Stomach smooth muscle (tissue), 2 donors: Measurements from ENCODE around the gene MEGF6.

Experiments used
- H3K27ac ChIP-seq: one replicate; pipeline ENCODE4 v1.7.0; 2013; ENCODE audit warnings: mild to moderate bottlenecking, low read length, inconsistent platforms
- H3K27me3 ChIP-seq, 2 donors: one replicate each; pipeline ENCODE4 v1.7.0; 2013; ENCODE audit warnings: low read length in 2 of 2; ENCODE audit not compliant: insufficient read depth in 2 of 2, control insufficient read depth in 1 of 2
- H3K36me3 ChIP-seq, 2 donors: one replicate each; pipeline ENCODE4 v1.7.0; 2013; ENCODE audit warnings: low read length in 2 of 2; ENCODE audit not compliant: control insufficient read depth in 2 of 2, insufficient read depth in 2 of 2
- H3K4me1 ChIP-seq: one replicate; pipeline ENCODE4 v1.7.0; 2013; ENCODE audit warnings: low read length; ENCODE audit not compliant: control insufficient read depth, insufficient read depth
- H3K4me3 ChIP-seq, 2 donors: one replicate each; pipeline ENCODE4 v1.7.0; 2013; ENCODE audit warnings: low read length in 2 of 2
- H3K9ac ChIP-seq, 2 donors: one replicate each; pipeline ENCODE4 v1.7.0; 2013; ENCODE audit warnings: low read length in 2 of 2, mild to moderate bottlenecking in 1 of 2
- H3K9me3 ChIP-seq, 2 donors: one replicate each; pipeline ENCODE4 v1.7.0; 2013; ENCODE audit warnings: low read length in 2 of 2; ENCODE audit not compliant: control insufficient read depth in 2 of 2
- donor health status: healthy.
- donor health status: Pancreatic carcinoma.

The MEGF6 gene

DNA sequence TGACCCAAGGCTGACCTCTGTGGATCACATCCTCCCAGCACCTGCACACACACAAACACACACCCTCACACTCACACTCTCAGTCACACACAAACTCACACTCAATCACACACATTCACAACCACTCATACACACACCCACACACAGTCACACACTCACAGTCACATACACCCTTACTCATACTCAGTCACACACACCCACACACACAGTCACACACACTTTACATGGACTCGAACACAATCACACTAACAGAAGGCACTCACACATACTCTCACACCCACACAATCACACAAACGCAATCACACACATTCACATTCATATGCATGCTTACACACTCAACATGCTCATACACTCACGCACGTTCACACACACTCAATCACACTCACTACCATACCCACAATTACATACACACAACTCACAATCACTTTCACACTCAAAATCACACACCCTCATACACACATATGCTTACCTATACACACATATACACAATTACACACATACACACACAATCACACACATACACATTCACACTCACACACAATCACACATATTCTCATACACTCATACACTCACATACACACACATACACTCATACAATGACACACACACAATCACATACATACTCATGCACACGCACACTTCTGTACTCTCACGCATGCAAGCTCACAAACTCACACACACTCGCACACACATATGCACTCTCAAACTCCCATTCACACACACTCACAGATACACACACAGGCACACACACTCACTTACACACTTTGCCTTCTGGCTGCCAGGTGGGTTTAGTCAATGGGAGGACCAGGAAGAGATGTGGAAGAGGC is 6.1 kb downstream of the MEGF6 start:
- no peak overlapping the region for H3K27ac ChIP-seq
- H3K4me3 ChIP-seq, result no peak overlapping the region
- no peaks in the 10 kb centered on the region for H3K36me3 ChIP-seq
- H3K9ac ChIP-seq, result no peak overlapping the region
- H3K27me3 ChIP-seq, result peaks cover 27 to 31% of the 10 kb centered on the region in 2 donors
- H3K9me3 ChIP-seq, result no peaks in the 10 kb centered on the region
- H3K4me1 ChIP-seq, result peaks cover 2% of the 10 kb centered on the region

DNA sequence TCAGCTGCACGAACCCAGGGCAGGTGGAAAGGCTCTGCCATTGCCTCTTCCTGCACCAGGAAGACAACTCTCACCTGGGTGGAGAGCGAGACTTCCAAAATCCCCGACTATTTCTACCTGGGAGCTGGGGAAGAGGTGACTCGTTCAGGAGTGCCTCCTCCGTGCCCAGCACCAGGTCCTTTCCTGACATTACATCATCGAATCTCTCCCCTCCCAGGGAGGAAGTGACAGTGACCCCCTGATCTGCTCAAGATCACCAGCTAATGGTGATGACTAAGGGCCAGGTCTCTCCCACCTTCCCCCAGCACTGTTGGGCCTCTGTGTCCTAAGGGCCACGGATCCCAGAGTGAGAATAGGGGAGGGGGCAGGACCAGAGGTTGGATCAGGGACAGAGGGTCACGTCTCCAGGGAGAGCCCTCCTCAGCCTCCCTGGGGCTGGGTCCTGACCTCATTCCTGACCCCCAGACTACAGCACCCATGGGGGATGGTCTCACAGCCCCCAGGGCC is 6.8 kb downstream of the MEGF6 start:
- Histone ChIP-seq H3K9me3 (no peaks in the 10 kb centered on the region), H3K4me1 (no peaks in the 10 kb centered on the region), H3K36me3 (no peaks in the 10 kb centered on the region), H3K4me3 (no peak overlapping the region), H3K9ac (no peak overlapping the region), H3K27me3 (peaks cover 21 to 25% of the 10 kb centered on the region in 2 donors), H3K27ac (no peak overlapping the region)

DNA sequence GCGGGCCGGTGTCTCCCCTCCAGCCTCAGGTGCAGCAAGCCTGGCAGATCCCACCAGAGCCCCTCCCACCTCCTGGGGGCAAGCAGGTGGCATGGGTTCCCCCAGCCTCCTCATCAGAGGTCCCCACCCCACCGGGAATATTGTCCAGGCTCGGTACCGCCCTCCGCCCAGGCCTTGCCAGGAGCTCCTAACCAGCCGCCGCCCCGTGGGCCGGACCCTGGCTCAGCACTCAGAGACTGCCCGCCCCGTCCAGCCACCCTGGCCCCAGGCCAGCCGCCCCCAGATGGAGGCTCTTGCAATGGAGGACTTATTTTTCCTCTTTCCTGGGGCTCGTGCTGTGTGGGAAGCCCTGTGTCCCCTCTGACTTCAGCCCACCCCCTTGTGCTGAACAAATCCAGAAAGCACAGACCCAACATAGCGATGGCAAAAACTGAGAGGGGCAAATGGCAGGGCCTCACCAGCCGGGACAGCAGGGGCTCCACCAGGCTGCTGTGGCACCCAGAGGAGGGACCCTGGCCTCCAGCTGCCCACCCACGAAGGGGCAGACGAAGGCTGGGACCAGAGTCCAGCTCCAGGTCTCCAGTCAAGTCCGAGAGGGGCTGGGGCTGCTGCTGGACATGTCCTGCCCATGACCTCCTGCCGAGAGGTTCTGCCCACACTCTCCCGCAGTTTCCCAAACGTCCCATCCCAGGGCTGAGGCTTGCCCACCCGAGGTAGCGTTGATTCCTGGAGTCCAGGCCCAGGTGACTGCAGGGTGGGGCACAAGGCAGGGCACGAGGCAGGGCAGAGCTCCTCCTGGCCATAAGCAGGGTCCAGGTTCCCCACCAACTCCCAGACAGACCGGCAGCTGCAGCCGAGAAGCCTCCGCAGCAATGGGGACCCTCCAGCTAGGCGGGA is 7.5 kb downstream of the MEGF6 start:
- no peaks in the 10 kb centered on the region for H3K9me3 ChIP-seq
- peaks cover under 1% of the 10 kb centered on the region for H3K4me1 ChIP-seq
- H3K9ac ChIP-seq, result no peak overlapping the region
- no peak overlapping the region for H3K27ac ChIP-seq
- peaks cover 14 to 18% of the 10 kb centered on the region in 2 donors for H3K27me3 ChIP-seq
- H3K4me3 ChIP-seq, result no peak overlapping the region
- no peaks in the 10 kb centered on the region for H3K36me3 ChIP-seq

DNA sequence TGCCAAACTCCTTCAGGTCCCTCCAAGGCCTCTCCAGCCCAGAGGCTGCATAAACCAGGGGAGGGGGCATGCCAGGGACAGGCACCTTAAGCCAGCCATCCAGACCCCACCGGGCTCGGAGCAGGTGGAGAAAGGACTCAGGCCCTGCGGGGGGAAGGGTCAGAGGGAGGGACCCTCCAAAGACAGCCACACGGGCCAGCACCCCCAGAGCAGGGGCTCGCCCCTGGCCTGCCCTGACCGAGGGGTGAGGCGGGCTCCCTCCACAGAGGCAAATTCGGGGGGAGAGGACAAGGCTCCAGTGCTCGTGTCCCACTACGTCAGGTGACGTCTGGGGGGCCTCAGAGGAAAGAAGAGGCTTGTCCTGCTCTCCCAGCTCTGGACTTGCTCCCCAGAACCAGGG is 8.2 kb downstream of the MEGF6 start:
- no peak overlapping the region for H3K4me3 ChIP-seq
- H3K27ac ChIP-seq, result no peak overlapping the region
- no peak overlapping the region for H3K9ac ChIP-seq
- H3K9me3 ChIP-seq, result no peaks in the 10 kb centered on the region
- H3K27me3 ChIP-seq, result peaks cover 10 to 12% of the 10 kb centered on the region in 2 donors
- peaks cover 7% of the 10 kb centered on the region for H3K4me1 ChIP-seq
- no peaks in the 10 kb centered on the region for H3K36me3 ChIP-seq

DNA sequence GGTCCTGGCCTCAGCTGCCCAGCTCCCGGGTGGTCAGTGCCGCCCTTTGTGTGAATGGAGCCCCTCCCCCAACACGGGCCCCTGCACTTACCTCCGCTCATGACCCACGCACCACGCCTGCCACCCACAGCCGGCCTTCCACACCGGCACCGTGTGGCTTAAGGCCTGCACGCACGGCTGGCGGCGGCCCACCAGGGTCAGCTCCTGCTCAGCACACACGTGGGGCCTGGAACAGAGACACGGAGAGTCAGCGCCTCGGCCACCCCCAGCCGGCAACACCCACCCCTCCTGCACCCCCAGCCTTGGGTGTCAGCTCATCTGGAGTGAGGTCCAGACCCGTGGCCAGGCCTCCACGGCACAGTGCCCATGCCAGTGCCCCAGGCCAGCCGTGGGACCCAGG is 8.9 kb downstream of the MEGF6 start:
- Histone ChIP-seq H3K36me3 (no peaks in the 10 kb centered on the region), H3K4me1 (peaks cover 9% of the 10 kb centered on the region), H3K27me3 (peaks cover 7 to 11% of the 10 kb centered on the region in 2 donors), H3K4me3 (no peak overlapping the region), H3K9ac (no peak overlapping the region), H3K27ac (no peak overlapping the region), H3K9me3 (no peaks in the 10 kb centered on the region)

DNA sequence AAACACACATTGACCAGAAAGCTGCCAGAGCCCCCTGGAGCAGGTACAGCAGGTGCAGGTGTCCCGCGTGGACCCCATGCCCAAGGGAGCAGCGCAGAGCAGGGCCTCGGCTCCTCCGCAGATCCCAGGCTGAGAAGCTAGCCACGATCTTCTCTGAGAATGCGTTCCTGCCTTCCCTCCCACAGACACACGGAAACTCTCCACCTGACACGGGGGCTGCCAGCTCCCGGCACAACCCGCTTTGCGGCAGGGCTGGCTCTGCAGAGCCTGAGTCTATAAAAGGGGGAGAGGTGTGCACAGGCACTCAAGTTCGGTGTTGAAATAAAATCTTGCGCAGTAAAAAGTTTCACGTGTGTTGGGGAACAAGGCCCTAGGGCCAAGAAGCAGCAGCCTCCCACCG is 9.6 kb downstream of the MEGF6 start:
- no peak overlapping the region for H3K9ac ChIP-seq
- peaks cover 5 to 6% of the 10 kb centered on the region in 2 donors for H3K27me3 ChIP-seq
- no peaks in the 10 kb centered on the region for H3K36me3 ChIP-seq
- no peak overlapping the region for H3K4me3 ChIP-seq
- H3K9me3 ChIP-seq, result no peaks in the 10 kb centered on the region
- peaks cover 9% of the 10 kb centered on the region for H3K4me1 ChIP-seq
- H3K27ac ChIP-seq, result no peak overlapping the region

DNA sequence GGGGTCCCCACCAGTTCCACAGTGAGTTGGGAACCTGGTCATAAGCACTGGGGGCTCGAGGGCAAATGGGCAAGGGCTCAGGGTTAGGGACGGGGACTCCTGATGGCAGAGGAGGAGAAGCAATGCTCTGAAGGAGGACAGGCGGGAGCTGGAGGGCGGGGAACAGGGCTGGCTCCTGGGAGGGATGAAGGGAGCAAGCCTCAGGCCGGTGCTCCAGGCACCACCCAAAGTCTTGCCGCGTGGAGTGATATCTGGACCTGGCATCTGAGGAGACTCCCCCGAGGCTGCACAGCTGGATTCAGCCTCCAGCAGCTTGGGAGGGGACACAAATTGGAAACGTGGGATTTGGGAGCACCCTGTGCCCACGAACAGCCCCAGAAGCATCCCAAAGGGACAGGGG is 11.0 kb downstream of the MEGF6 start:
- Histone ChIP-seq H3K4me1 (peaks cover 9% of the 10 kb centered on the region), H3K27me3 (peaks cover 0 to 3% of the 10 kb centered on the region in 2 donors)

DNA sequence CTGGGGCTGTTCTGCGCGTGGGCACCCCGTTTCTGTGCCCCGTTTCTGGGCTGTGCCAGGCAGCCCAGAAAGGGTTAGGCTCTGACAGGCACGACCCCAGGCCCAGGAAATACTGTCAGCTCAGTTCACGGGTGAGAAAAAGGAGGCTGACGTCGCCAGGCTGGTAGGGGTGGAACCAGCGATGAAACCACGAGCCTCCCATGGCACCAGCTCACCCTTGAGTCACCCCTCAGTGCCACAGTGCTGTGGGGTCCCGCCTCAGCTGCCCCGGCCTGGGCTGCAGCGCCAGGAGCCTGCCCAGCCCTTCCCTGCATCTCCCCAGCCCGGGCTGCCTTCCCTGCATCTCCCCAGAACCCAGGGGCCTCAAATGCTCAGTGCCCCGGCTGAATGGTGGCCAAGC is 11.5 kb downstream of the MEGF6 start:
- Histone ChIP-seq H3K36me3 (no peaks in the 10 kb centered on the region), H3K4me3 (no peak overlapping the region), H3K27me3 (peaks cover 0 to 3% of the 10 kb centered on the region in 2 donors), H3K9ac (no peak overlapping the region), H3K27ac (no peak overlapping the region), H3K9me3 (no peaks in the 10 kb centered on the region), H3K4me1 (peaks cover 9% of the 10 kb centered on the region)

More for the DNA sequence above, 11.0 kb downstream of the MEGF6 start:
- no peaks in the 10 kb centered on the region for H3K9me3 ChIP-seq
- no peaks in the 10 kb centered on the region for H3K36me3 ChIP-seq
- no peak overlapping the region for H3K9ac ChIP-seq
- no peak overlapping the region for H3K27ac ChIP-seq
- H3K4me3 ChIP-seq, result no peak overlapping the region

DNA sequence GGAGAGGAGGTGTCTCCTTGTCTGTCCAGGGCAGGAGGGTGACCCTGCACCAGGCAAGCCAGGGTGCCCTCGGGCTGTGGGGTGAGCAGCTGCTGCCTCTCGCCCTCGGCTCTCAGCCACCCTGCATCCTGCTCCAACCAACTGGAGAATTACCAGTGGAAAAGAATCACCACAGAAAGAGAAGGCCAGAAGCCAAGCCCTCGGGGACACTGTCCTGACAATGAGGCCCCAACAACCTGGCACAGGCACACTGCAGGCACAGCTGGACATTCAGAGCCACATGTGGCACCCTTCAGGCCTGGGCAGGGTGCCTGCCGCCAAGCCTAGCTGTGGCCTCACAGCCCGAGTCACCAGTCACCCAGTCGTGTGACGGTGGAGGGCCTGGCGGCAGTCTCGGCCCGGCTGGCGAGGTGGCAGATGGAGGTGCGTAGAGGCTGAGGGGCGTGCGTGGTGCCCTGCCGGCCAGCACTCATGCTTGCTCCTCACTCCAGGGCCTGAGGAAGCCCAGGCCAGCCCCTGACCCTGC is 12.0 kb downstream of the MEGF6 start:
- Histone ChIP-seq H3K36me3 (no peaks in the 10 kb centered on the region), H3K9me3 (no peaks in the 10 kb centered on the region), H3K9ac (no peak overlapping the region), H3K4me3 (no peak overlapping the region), H3K27me3 (peaks cover 0 to 2% of the 10 kb centered on the region in 2 donors), H3K4me1 (peaks cover 9% of the 10 kb centered on the region), H3K27ac (no peak overlapping the region)

DNA sequence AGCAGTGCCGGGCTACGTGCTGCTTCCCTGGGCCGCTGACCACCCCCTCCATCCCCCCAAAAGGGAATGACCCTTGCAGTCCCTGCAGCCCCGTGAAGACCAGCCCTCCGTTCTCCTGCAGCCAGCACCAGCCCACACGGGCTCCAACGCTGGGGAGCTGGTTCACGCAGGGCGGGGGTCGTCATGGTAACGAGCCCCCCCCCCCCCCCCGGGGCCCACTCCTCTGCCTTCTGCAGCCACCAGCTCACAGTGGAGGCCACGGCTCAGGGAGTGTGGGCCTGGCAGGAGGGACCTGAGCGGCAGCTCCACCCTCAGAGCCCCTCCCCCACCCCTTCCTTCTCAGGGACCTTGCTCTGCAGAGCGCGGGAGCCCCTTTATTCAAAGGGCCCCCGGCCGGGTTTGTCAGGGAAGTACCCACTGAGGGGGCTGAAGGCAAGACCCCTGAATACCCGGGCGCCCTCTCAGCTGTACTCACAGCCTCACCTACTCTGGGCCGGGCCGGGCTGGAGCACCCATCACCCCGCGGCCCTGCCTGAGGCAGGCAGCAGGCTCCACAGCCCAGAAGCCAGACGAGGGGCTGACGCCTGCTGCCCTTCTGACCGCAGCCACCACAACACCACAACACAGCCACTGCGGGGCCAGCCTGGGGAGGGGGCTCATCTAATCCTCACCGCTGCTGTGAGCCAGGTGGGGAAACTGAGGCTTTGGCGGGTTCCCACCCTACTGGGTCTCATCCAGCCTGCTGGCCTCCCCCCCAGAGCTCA is 12.6 kb downstream of the MEGF6 start:
- Histone ChIP-seq H3K27me3 (no peaks in the 10 kb centered on the region), H3K27ac (no peak overlapping the region), H3K4me3 (peak overlapping the region in 1 of 2 donors; percentile 47), H3K4me1 (peaks cover 9% of the 10 kb centered on the region), H3K9me3 (no peaks in the 10 kb centered on the region), H3K9ac (no peak overlapping the region), H3K36me3 (no peaks in the 10 kb centered on the region)
